HG02763 (cell line): ENCODE measurements around the gene TMEM217.

Experiments used
- ATAC-seq: cut with Tn5 transposase; IDR thresholded peaks from one replicate; pipeline ENCODE4 v1.9.1; 2021; ENCODE audit warnings: mild to moderate bottlenecking, moderate library complexity; ENCODE audit not compliant: unreplicated experiment

TMEM217 gene

DNA sequence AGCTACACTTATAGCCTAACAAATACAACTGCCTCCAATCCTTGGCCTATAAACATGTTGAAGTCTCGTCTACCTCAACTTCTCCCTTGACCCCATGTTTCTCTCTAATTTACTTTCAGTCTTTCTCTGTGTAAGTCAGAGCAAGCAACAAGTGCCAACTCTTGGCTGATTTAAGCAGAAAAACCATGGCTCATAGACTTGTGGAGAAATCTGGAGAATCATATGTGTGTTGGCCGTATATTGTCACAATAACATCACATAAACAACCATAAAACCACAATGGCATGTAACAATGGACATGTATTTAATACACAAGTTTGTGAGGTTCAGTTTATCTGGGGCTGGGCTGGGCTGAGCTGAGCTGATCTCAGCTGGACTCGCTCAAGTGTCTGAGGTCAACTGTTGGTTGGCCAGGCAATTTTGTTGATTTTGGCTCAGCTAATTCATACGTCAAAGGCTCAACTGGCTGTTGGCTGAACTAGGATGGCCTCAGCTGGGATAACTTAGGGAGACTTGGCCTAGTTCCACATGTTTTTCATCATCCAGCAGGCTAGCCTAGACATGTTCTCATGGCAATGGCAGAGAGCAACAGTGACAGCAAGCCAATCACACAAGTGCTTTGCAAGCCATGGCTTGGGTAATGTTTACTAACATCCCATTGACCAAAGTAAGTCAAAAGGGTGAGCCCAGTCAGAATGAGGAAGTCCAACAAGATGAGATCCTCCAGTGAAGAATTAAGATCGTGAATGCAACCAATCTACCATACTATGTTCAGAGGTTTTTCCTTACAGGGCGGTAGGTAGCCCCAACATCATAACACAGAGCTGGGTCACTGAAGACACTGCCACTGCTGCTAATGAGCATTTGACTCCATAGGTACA, 13.3 kb downstream of the TMEM217 start:
- no peak for ATAC-seq

DNA sequence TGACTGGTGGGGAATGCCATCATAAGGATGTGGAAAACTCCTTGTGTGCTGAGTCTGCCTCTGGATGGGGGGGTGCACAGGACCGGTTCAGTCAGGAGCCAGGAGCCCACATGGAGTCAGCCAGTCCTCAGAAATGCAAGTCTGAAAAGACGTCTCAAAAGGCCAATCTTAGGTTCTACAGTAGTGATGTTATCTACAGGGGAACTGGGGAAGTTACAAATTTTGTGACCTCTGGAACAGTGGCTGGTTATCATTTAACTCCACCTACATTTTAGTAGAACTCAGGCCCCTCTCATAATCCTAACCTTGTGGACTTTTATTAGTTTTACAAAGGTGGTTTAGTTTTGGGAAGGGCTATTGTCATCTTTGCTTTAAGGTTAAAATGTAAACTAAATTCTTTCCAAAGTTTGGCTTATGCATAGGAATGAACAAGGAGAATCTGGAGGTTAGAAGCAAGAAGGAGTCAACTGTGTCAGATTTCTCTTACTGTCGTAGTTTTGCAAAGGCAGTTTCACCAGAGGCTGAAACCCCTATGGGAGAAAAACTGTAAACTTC, 14.1 kb downstream of the TMEM217 start:
- ATAC-seq: no peak

DNA sequence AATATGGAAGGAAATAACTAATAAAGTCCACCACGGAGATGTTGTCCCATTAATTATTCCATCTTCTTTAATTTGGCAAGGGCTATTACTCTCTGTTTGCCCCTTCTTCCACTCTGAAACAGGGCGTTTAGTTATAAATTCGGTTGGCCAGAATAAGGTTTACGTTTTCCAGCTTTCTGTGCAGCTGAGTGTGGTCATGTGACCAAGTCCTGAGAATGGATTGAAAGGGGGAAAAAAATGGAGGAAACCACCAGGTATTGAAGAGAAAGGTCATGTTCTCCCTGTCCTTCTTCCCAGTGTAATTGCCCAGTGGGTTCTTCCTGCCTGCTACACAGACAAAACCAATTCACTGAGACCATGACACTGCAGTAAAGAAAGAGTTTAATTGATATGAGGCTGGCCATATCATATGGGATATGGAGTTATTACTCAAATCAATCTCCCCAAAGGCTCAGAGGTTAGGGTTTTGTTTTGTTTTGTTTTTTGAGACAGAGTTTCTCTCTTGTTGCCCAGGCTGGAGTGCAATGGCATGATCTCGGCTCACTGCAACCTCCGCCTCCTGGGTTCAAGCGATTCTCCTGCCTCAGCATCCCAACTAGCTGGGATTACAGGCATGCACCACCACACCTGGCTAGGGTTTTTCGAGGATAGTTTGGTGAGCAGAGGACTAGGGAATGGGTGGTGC, 14.7 kb downstream of the TMEM217 start:
- ATAC-seq: no peak

DNA sequence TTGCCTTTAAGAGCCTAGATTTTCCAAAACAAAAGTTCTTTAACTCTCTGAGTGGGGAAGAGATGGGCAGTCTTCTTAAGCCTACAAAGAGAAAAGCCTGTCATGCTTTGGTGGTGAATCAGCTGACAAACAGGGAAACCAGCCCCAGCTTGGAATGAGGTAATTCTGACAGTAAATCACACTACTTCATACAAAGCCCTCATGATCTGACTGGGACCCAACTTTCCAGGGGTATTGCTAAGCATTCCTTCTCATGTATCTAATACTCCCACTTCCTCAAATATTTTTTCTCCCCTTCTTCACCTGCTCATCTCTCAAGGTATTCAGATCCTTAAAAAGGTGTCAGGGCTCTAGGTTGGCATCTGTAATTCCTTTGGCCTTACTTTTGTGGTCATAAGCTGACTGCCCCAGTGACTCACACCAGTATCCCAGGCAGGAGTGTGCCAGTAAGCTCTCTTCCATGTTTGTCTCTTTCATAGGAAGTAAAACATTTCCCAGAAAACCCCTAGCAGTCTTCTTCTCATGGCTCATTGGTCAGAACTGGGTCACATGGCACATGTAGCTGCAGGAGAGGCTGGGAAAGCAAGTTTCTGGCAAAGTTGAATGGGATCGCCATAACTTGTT, 15.4 kb downstream of the TMEM217 start:
- ATAC-seq: no peak

DNA sequence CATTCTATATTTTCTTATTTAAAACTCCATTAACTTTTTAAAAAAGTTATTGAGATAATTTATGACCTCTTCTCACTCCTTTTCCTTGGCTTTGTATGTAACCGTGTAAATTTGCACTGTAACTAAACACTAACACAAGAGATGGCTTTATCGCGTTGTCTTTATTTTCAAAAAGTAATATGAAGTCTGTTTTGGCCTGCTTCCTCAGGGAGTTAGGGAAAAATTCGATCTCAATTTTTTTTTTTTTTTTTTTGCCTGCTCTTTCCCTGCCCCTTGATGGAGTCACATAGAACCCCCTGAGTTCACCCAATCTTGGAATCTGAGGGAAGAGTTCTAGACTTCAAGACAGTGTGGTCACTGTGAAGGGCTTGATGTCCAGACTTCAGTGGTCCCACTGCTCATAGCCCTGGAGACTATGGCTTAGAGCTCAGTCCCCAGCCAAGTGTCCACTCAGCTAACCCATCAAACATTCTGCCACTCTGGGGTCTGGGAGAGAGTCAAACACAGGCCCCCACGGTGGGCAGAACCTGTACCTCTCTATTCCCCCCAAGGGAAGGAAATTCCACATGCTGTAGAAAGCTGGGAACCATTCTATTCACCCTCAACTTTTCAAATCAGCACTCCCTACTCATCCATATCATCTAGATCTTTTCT, 16.0 kb downstream of the TMEM217 start:
- no peak for ATAC-seq

DNA sequence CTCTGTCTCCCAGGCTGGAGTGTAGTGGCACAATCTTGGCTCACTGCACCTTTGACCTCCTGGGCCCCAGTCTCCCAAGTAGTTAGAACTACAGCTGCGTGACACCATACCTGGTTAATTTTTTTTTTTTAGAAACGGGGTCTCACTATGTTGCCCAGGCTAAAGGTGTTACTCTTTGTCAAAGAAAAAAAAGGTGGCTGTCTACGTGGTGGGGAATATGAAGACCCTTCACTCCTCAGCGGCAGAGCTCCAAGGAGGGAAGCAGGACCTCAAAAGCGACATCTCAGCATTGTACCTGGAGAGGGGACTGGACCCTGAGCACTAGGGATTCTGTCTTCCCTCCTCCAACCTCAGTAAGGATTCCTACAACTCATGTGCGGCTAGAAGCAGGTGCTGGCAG, 16.8 kb downstream of the TMEM217 start:
- no peak for ATAC-seq

DNA sequence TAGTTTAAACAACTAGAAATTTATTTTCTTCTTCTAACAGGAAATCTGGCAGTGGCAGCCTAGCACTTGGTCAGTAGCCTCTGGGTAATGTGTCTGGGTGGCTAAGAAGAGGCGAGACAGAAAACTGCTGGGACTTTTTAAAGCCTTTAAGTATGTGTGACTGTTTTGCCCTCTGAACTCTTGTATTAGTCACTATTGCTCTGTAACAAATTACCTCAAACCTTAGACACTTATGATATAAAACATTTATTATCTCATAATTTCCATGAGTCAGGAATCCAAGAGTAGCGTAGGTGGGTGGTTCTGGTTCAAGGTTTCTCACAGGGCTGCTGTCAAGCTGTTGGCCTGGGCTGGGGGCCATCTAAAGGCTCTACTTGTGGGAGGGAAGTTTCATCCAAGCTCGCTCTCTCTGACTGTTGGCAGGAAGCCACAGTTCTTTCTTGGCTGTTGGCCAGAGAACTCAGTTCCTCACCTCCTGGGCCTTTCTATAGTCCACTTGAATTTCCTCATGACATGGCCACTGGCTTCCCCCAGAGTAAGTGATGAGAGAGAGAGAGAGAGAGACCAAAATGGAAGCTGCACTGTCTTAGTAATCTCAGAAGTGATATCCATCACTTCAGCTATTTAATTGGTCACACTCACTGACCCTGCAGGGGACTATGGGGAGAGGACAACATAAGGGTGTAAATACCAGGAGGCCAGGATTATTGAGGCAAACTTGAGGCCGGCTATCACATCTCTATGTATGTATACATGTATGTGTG, 17.8 kb downstream of the TMEM217 start:
- ATAC-seq: peak; percentile 60

DNA sequence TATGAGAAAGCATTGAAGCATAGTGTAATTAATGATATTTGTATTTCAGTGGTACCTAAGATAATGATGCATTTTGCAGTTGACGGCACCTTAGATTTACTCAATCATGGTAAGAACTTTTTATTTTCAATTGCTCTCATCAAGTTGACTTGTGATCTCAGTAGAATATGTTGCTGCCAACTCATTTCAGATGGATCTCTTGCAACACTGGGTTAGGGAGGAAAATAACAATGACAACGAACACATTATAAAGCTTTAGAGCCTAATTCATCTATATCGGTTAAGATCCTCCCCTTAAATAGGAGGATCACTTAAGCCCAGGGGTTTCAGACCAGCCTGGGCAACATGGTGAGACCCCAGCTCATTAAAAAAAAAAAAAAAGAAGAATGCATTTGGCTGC, 18.4 kb downstream of the TMEM217 start:
- no peak for ATAC-seq

DNA sequence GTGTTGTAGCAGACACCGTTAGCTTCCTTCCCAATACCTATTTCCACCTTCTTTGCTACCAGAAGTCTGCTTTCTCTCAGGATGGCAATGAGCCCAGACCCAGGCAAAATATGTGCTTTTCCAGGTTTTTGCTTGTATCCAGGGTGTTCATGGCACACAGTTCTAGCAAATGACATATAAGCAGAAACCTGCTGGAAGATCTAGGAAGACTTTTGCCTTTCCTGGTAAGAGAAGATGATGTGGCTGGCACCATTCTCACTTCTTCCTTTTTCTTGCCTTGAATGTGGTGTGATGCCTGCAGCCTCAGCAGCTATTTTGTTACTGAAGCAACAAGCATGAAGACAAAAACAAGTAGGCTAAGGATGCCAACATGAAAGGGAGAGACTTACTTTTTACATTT, 19.6 kb downstream of the TMEM217 start:
- ATAC-seq: no peak

DNA sequence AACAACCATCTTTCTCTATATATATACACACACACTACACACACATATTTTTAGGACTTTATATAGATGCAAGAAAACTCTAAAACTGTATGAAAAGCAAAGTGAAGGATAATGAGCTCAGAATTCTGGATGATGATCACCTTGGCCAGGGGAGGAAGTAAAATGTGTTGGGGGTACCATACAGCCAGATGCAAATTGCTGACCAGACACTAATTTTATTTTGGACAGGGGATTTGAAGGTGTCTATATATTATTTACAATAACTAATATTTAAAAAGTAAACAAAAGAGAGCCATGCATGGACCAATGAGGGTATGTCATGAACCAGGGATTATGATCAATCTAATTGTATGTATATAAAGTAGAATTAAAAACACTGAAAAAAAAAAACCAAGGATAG, 20.2 kb downstream of the TMEM217 start:
- no peak for ATAC-seq

DNA sequence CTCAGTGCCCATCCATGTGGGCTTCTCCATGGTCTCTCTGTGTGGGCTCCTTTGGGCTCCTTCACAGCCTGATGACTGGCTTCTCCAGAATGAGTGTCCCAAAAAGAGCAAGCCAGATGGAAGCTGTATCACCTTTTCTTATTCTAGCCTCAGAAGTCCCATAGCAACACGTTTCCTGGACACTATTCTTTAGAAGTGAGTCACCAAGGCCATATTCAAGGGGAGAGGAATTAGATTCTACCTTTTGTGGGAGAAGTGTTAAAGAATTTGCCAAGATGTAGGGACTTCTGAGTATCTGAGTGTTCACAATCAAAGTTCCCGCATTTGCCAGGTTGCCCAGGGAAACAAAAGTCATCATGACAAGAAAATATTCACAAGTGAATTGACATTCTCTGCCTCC, 21.0 kb downstream of the TMEM217 start:
- ATAC-seq: no peak

DNA sequence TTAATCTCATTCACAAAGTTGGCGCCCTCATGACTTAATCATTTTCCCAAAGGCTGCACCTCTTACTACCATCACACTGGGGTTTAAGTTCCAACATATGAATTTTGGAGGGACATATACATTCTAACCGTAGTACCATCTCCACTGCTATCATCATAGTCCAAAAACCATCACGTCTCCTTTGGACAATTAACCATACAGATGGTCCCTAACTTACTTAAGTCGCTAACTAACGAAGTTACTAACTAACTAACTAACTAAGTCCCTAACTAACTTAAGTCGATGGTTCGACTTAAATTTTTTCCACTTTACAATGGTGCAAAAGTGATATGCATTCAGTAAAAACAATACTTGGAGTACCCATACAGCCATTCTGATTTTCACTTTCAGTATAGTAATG, 24.4 kb downstream of the TMEM217 start:
- no peak for ATAC-seq

DNA sequence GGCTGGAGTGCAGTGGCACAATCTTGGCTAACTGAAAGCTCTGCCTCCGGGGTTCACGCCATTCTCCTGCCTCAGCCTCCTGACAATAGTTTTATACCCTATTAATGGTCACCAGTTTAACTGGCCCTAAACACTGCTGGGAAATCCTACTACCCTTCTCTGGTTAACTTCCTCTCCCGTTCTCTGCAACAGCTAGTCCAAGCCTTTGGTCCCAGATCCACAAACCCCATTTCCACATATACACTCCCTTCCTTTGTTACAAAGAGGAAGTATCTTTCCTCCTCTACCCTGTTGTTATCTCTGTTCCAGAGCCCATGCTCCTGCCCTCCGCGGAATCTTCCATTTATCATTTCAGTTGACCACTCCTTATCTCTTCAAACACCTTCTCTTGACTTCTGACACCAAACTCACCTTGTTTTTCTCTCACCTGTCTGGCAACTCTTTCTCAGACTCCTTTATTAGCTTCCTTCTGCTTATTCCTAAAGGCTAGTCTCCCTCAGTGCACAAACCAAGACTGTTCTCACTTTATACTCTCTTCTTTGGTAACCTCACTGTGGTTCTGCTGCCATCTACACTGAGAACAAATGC, 25.4 kb downstream of the TMEM217 start:
- no peak for ATAC-seq

DNA sequence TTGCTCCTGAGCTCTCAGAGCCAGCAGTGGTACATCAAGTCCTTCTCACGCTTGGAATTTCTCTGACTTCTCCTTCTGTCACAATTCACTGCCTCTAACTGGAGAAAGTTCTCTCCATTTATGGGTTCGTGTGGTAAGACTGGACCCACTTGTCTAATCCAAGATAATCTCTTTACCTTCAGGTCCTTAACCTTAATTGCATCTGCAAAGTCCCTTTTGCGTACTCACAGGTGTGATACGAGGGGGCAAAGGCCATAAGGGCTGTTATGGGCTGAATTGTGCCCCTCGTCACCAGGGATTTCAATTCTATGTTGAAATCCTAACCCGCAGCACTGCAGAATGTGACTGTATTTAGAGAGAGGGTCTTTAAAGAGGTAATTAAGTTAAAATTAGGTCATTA, 27.8 kb downstream of the TMEM217 start:
- no peak for ATAC-seq

DNA sequence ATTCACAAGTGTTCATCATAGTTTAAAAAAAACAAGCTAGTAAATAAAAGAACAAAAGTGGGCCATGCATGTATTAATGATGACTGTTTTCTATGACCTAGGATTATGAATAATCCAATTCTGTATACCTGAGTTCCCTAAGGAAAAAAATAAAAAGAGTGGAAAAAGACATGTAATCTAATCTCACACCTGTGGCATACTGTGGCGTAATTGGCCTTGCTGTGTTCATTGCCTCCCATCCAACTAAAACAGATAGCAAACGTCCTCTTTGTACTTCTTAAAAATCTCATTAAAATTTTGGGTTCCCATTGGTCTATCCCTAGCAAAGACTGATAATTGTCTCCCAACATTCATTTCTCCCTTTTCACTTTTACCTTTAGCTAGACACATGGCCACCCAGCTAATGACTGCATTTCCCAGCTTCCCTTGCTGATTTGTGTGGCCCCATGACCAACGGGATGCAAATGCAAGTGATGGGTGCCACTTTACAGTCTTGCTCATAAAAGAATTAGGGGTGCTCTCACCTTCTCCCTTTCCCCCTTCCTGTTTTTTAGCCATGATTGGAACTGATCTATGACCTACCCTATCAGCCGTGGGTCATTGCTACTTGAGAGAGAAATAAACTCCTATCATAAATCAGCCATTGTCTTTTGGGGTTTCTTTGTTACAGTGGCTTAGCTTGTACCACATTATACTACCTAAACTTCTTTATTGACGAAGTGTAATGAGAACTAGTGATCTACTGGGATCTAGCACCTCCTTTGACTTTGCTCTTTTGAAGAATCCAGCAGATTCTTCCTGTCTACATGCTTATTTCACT, 32.4 kb downstream of the TMEM217 start:
- no peak for ATAC-seq

DNA sequence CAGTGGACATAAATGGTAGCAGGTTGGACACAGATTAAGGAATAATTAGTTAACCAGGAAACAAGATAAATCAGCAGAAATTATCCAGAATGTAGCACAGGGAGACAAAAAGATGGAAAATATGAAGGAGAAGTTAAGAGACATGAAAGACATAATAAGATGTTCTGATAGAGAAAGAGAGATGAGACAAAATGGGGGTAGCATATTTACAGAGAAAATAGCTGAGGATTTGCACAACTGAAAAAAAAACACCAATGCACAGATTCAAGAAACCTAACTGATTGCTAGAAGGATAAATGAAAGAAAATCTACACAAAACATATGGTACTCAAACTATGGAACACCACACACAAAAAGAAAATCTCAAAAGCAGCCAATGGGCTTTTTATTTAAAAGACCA, 35.0 kb downstream of the TMEM217 start:
- ATAC-seq: no peak

DNA sequence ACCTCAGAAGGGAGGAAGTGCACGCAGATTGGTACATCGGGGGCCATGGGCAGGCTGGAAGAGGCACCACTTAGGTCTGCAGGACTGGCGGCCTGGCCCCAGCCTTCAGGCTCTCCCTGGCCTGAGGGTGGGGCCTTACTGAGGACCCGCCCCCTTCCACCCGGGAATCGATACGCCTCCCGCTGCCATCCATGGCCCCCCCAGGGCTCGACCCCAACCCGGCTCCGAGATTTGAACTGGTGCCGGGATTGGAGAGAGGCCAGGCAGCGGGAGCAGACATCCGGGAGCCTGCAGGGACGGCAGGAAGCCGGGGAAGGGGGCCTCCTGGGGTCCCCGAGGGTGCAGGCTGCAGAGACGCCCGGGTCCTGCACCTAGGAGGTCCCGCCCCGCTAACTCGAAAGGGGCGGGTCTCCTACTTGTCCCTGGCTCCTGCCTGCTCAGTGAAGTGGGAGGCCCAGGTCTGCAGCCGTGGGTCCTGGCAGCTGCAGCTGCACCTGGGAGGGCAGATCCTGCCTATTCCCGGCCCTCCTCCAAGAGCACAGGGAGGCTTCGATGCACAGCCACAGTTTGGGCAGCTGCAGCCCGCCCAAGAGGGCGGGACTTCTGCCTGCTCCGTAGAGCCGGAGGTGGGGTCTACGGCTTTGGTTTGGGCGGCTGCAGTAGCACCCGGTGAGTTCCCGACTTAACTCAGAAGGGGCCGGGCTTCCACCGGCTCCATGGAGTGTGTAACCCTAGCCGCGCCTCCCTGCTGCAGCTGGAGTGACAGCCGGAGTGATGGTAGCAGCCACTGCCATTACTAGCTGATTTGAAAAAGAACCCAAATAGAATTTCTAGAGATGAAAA, 35.6 kb downstream of the TMEM217 start:
- ATAC-seq: peak; percentile 78

DNA sequence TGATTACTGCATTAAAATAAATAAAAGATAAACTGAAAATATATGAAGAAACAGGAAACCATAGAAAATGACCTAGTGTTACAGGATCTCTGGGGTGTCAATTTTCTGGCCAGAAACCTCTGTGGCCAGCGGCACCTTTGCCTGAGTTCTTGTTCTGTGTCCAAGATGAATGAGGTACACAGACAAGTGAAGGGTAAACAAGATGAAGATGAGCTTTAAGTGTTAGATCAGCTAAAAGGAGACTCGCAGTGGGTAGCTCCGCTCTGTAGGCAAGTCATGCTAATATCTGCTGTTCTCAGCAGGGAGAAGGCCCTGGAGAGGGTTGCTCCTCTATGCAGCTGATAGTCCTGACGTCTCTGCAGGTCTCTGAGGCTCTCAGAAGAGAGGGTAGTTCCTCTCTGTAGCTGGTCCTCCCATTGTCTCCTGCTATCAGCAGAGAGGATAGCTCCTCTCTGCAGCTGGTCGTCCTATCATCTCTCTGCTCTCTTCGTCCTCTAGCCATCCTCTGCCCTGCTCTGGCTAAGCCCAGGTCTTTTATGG, 36.3 kb downstream of the TMEM217 start:
- ATAC-seq: no peak
